ENCODE data around the gene HMX3.

Gene HMX3

DNA sequence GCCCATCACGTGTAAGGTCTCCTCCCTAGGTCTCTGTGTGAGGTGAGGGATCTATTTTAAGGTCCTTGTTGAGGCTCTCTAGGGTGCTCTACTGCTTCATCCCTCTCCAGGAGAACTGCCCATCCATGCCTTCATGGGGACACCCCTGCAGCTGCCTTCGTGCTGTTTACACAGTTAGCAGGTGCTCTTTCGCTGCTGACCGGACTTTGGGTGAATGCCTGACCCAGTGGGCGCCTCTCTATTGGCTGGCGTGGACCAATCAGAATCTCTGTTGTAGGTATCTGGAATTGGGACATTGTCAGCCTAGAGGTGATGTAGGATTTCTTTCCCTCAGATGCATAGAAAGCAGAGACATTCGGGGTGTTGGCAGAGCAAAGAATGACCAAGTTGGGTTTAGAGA is 38.7 kb upstream of the HMX3 start:
- H3K4me3 ChIP-seq (ENCODE audit: low read length): no peak overlapping the region
- no peak for DNase-seq (ENCODE audit: low read depth)
- TF ChIP-seq, protein P1, sequence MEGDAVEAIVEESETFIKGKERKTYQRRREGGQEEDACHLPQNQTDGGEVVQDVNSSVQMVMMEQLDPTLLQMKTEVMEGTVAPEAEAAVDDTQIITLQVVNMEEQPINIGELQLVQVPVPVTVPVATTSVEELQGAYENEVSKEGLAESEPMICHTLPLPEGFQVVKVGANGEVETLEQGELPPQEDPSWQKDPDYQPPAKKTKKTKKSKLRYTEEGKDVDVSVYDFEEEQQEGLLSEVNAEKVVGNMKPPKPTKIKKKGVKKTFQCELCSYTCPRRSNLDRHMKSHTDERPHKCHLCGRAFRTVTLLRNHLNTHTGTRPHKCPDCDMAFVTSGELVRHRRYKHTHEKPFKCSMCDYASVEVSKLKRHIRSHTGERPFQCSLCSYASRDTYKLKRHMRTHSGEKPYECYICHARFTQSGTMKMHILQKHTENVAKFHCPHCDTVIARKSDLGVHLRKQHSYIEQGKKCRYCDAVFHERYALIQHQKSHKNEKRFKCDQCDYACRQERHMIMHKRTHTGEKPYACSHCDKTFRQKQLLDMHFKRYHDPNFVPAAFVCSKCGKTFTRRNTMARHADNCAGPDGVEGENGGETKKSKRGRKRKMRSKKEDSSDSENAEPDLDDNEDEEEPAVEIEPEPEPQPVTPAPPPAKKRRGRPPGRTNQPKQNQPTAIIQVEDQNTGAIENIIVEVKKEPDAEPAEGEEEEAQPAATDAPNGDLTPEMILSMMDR (conservative IDR thresholded peaks at IDR 0.05; ENCODE audit: low read length): no peak

DNA sequence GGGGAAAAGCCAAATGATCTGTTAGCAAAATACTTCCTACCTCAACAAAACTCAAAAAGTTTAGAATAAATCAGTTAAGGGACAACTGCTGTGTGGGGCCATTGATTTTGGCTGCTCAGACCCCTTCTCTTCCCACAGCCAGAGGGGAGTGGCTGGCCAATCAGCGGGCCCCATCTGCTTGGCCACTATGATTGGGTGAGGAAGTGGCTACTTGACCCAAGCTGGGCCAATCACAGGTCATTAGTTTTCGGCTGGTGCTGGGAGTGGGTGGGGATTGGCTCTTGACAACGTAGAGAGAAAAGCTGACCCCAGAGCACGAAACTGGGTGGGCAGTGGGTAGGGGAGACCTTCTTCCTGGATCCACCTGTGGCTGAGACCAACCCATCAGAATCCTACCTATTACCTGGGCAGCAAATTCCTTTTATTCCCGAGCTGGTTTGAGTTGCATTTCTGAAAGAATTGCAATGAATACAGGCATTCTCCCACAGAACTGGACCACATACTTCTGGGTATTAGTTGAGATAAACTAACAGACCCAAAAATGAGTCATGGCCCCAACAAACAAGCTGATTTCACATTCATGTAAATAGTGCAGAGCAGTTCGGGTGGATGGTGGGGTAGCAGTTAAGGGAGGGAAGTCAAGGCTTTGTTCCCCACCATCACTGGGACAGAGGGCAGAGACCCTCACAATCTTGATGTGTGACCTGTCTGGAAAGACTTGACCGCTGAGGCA is 35.6 kb upstream of the HMX3 start:
- no peak overlapping the region for H3K4me3 ChIP-seq (ENCODE audit: low read length)
- TF ChIP-seq, protein P1 (conservative IDR thresholded peaks at IDR 0.05; ENCODE audit: low read length): no peak
- DNase-seq (ENCODE audit: low read depth): no peak

DNA sequence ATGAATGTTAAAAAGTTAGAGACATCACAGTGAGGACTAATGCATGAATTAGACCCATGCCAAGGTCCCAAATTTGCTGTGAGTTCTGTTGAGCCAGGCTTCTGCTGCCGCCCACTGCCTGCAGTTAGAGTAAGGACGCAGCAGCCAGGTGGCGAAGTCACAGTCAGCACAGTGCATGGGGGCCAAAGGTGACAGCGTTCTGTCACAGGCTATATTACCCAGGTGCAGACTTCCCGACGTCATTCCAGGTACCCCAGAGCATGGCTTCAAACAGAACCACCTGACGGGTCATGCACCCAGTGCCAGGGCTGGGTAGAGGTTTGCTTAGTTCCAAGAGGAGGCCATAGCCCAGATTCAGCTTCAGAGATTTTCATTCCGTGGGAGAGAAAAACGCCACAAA is 33.9 kb upstream of the HMX3 start:
- no peak for DNase-seq (ENCODE audit: low read depth)
- TF ChIP-seq, protein P1 (conservative IDR thresholded peaks at IDR 0.05; ENCODE audit: low read length): no peak
- H3K4me3 ChIP-seq (ENCODE audit: low read length): no peak overlapping the region

DNA sequence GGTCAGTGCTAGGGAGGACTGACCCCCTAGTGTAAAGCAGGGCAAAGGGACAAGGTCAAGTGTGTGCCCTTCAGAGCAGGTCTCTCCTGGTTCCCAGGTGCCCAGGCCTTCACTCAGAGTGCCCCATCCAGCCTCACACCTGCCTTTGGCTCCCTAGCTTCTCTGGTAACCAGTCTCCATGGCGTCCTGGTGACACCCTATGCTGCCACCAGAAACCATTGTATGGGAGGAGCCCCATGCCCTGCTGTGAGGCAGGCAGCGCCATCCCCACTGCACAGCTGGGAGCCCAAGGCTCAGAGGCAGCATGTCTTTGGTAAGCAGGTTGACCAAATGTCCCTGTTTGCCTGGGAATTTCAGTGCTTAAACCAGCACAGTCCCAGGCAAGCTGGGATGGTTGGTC is 33.1 kb upstream of the HMX3 start:
- no peak overlapping the region for H3K4me3 ChIP-seq (ENCODE audit: low read length)
- DNase-seq (ENCODE audit: low read depth): no peak
- TF ChIP-seq, protein P1 (conservative IDR thresholded peaks at IDR 0.05; ENCODE audit: low read length): no peak

DNA sequence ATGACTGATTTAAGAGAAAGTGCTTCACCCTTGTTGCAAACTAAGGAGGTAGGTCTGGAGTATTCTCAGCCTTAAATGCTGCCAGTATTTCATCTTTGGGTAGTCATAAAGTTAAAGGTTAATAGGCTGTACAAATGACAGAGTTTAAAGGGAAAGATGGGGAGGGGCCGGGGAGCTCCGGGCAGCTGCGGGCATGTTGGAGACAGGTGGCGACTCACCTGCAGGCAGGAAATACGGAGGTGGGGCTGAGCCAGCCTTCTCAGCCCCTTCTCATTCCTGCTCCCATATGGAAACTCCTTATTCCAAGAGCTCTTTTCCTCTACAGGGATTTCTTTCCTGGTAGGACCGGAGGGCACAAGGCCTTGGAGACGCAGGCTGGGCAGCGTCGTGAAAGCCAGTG is 31.8 kb upstream of the HMX3 start:
- DNase-seq (ENCODE audit: low read depth): no peak
- TF ChIP-seq, protein P1 (conservative IDR thresholded peaks at IDR 0.05; ENCODE audit: low read length): no peak
- no peak overlapping the region for H3K4me3 ChIP-seq (ENCODE audit: low read length)

DNA sequence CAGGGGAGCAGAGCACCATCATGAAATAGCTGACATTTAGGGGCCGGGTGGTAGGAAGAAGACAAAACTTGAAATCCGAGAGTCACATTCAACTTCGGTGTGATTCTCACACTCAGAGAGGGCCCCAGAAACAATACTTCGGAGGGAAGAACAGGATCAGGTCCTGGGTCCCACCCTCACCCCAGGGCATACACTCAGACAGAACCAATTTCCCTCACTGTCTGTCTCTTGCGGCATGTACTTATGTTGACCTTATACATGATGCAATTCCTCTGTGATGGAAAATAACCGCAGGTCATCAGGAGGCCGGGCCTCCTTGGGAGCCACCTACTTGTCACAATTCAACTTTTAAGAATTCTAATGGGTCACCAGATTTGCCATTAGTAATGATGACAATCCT is 26.3 kb upstream of the HMX3 start:
- no peak overlapping the region for H3K4me3 ChIP-seq (ENCODE audit: low read length)
- TF ChIP-seq, protein P1 (conservative IDR thresholded peaks at IDR 0.05; ENCODE audit: low read length): no peak
- DNase-seq (ENCODE audit: low read depth): no peak

DNA sequence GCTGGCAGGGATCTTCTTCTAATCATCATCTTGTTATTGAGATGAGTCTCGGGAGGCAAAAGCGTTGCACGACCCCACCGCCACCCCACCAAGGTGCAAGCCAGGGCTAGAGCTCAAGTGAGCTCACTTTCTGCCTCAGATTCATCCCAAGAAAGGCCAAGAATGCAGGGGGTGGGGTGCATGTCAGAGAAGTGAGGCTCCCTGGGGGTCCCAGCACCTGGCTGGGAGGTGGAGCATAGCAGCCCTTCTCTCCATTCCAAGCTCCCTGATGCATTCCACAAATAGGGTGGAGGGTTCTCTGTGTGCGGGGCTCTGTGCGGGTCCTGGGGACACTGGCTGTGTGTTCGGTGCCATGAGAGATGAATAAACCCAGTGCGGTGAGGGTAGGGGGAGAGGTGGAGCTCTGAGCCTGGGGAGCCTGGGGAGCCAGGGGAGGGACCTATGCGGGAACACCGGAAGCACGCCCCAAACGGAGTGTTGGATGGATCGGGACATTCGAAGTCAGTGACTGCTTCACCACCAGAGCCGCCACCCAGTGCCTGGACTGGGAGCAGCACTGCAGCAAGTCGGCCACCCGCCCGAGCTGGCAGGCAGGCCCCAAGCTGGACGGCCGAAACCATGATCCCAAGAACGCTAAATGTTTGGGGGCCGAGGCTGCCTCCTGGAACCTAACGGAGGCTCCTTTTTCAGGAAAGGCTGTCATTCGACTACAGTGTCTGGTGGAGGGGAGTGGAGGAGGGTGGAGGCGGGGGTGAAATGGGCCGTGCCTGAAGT is 17.9 kb upstream of the HMX3 start:
- H3K4me3 ChIP-seq (ENCODE audit: low read length): no peak overlapping the region
- DNase-seq (ENCODE audit: low read depth): no peak
- TF ChIP-seq, protein P1 (conservative IDR thresholded peaks at IDR 0.05; ENCODE audit: low read length): no peak

Measured in AG10803 (cell line).